K562 (cell line): ENCODE results near the gene H2BK1. TPM values are rescaled to one million over a fixed set of nuclear protein-coding genes. Genes with fewer than 3 reads are reported as not detected.
A peak's percentile ranks its signal among the peaks of the same experiment; 100 is the strongest.

Source experiments
- CBFA2T3 ChIP-seq: fragments of 450-650 bp; IDR thresholded peaks from 2 replicates; pipeline ENCODE4 v1.6.1; 2017
- CBX5 ChIP-seq: IDR thresholded peaks from 2 replicates; pipeline ENCODE4 v1.6.1; 2014; ENCODE audit warnings: low read depth, borderline replicate concordance
- CTCF ChIP-seq, 3 experiments: IDR thresholded peaks in 2 of 3; conservative IDR thresholded peaks in 1 of 3; 2 replicates each; pipeline ENCODE4 v1.5.1; 2011 to 2012; ENCODE audit warnings: low read length in 3 of 3, mild to moderate bottlenecking in 3 of 3, control low read depth in 2 of 3, improper control_type of control experiment in 1 of 3, inconsistent platforms in 1 of 3, low read depth in 1 of 3, mixed read lengths in 1 of 3, moderate library complexity in 1 of 3; ENCODE audit not compliant: insufficient read depth in 2 of 3
- DDX20 ChIP-seq: fragments of 450-650 bp; IDR thresholded peaks from 2 replicates; pipeline ENCODE4 v1.6.1; 2016; ENCODE audit warnings: missing genetic modification characterization, low read depth, mild to moderate bottlenecking, missing compliant biosample characterization, moderate library complexity
- FOXM1 ChIP-seq, 2 experiments: fragments of 450-650 bp in 1 of 2; sonication (generic) in 1 of 2; formaldehyde crosslinking in 1 of 2; IDR thresholded peaks; 2 replicates each; pipeline versions ENCODE4 v1.6.1 to v1.9.0; 2017 to 2022; ENCODE audit warnings: low read depth in 2 of 2, mild to moderate bottlenecking in 2 of 2, missing genetic modification reagents in 1 of 2, moderate library complexity in 1 of 2
- HDAC6 ChIP-seq: IDR thresholded peaks from 2 replicates; pipeline ENCODE4 v1.6.1; 2012; ENCODE audit warnings: low read depth, mild to moderate bottlenecking, control low read depth, inconsistent platforms, low read length, moderate library complexity
- HNRNPLL ChIP-seq: fragments of 200-400 bp; formaldehyde crosslinking; IDR thresholded peaks from 2 replicates; pipeline ENCODE4 v1.6.1; 2017; ENCODE audit warnings: low read length, low read depth, mild to moderate bottlenecking; ENCODE audit not compliant: poor library complexity, severe bottlenecking
- IRF2 ChIP-seq: sonication (generic); formaldehyde crosslinking; IDR thresholded peaks from 2 replicates; pipeline ENCODE4 v1.8.1; 2022; ENCODE audit warnings: mild to moderate bottlenecking, missing genetic modification reagents
- JUNB ChIP-seq: fragments of 450-650 bp; formaldehyde crosslinking; conservative IDR thresholded peaks from 2 replicates; pipeline ENCODE4 v1.4.0; 2020; ENCODE audit warnings: mild to moderate bottlenecking
- KDM1A ChIP-seq, 2 experiments: fragments of 450-650 bp; IDR thresholded peaks; 2 replicates each; pipeline ENCODE4 v1.6.1; 2016; ENCODE audit warnings: mild to moderate bottlenecking in 2 of 2
- LCOR ChIP-seq: sonication (generic); formaldehyde crosslinking; IDR thresholded peaks from 2 replicates; pipeline ENCODE4 v1.8.0; 2022; ENCODE audit warnings: mild to moderate bottlenecking, missing genetic modification reagents
- MCM7 ChIP-seq, 2 experiments: fragments of 450-650 bp; IDR thresholded peaks; 2 replicates each; pipeline ENCODE4 v1.6.1; 2016 to 2018
- MTA1 ChIP-seq: fragments of 450-650 bp; IDR thresholded peaks from 2 replicates; pipeline ENCODE4 v1.6.1; 2017; ENCODE audit warnings: borderline replicate concordance
- MXI1 ChIP-seq: IDR thresholded peaks from 2 replicates; pipeline ENCODE4 v1.6.1; 2011; ENCODE audit warnings: low read depth, mild to moderate bottlenecking, improper control_type of control experiment, low read length
- NR3C1 ChIP-seq: sonication (generic); formaldehyde crosslinking; IDR thresholded peaks from 2 replicates; pipeline ENCODE4 v1.8.1; 2022; ENCODE audit warnings: missing genetic modification reagents
- PKNOX1 ChIP-seq: fragments of 450-650 bp; IDR thresholded peaks from 2 replicates; pipeline ENCODE4 v1.6.1; 2016
- PPARD ChIP-seq: fragments of 250-450 bp; sonication (Bioruptor Pico); IDR thresholded peaks from 2 replicates; pipeline ENCODE4 v1.8.0; 2022; ENCODE audit warnings: inconsistent platforms, mild to moderate bottlenecking, moderate library complexity
- RB1 ChIP-seq: fragments of 450-650 bp; IDR thresholded peaks from 2 replicates; pipeline ENCODE4 v1.6.1; 2017; ENCODE audit warnings: low read depth, mild to moderate bottlenecking
- RBM39 ChIP-seq: fragments of 200-400 bp; formaldehyde crosslinking; optimal IDR thresholded peaks from 2 replicates; pipeline ENCODE3; 2018; ENCODE audit warnings: low read depth, low read length
- SAFB2 ChIP-seq: fragments of 200-400 bp; formaldehyde crosslinking; IDR thresholded peaks from 2 replicates; pipeline ENCODE4 v1.6.1; 2018; ENCODE audit warnings: borderline replicate concordance, low read length, low read depth, moderate library complexity; ENCODE audit not compliant: severe bottlenecking
- SRF ChIP-seq, 2 experiments: fragments of 250-450, 450-650 bp in 1 of 2; sonication (Bioruptor Pico) in 1 of 2; sonication (generic) in 1 of 2; formaldehyde crosslinking; IDR thresholded peaks; 2 replicates each; pipeline versions ENCODE4 v1.5.0 to v1.5.1; 2020 to 2022; ENCODE audit warnings: mild to moderate bottlenecking in 1 of 2, missing genetic modification reagents in 1 of 2
- SRSF3 ChIP-seq: fragments of 200-400 bp; formaldehyde crosslinking; IDR thresholded peaks from 2 replicates; pipeline ENCODE4 v1.6.1; 2016; ENCODE audit warnings: mild to moderate bottlenecking, low read length, moderate library complexity; ENCODE audit not compliant: insufficient read depth
- TAL1 ChIP-seq: fragments of 450-650 bp; IDR thresholded peaks from 2 replicates; pipeline ENCODE4 v1.6.1; 2016; ENCODE audit warnings: mild to moderate bottlenecking
- TCFL5 ChIP-seq: fragments of 250-450 bp; sonication (Bioruptor Pico); conservative IDR thresholded peaks from 2 replicates; pipeline ENCODE4 v1.6.1; 2021; ENCODE audit warnings: mild to moderate bottlenecking, moderate library complexity, matching md5 sums
- ZC3H8 ChIP-seq: fragments of 450-650 bp; IDR thresholded peaks from 2 replicates; pipeline ENCODE4 v1.6.1; 2017
- ZNF124 ChIP-seq: sonication (generic); formaldehyde crosslinking; IDR thresholded peaks from 2 replicates; pipeline ENCODE4 v1.8.1; 2022; ENCODE audit warnings: missing genetic modification reagents
- ZNF134 ChIP-seq: fragments of 250-450 bp; sonication (Bioruptor Pico); conservative IDR thresholded peaks from 2 replicates; pipeline ENCODE4 v1.4.0; 2020
- ZNF436 ChIP-seq: fragments of 250-450, 450-650 bp; sonication (Bioruptor Pico); formaldehyde crosslinking; IDR thresholded peaks from 2 replicates; pipeline ENCODE4 v1.7.0; 2020; ENCODE audit warnings: mild to moderate bottlenecking
- ZNF79 ChIP-seq: fragments of 250-450 bp; sonication (Bioruptor Pico); IDR thresholded peaks from 2 replicates; pipeline ENCODE4 v1.4.0; 2020; ENCODE audit warnings: low read depth, mild to moderate bottlenecking, moderate library complexity
- polyA plus RNA-seq, 8 experiments: library from polyadenylated mRNA; depleted of rRNA in 4 of 8; stranded (reverse) in 5 of 8; unstranded in 3 of 8; fragments of >200 nt; fragmentation: Nextera tagmentation in 2 of 8; fragmentation: Illumina TruSeq in 1 of 8; extraction: Ambion mirVana in 2 of 8; extraction: Trizol in 1 of 8; gene quantifications; 2 replicates each; pipeline versions ENCODE4 v1.2.1 to v1.2.3, GENCODE V29; 2011 to 2014; ENCODE audit warnings: inconsistent platforms in 1 of 8, missing spikeins in 1 of 8
- total RNA-seq, 7 experiments: library from RNA; depleted of rRNA in 6 of 7; stranded (reverse); fragments of >200 nt in 6 of 7; fragmentation: Illumina TruSeq in 2 of 7; extraction: Trizol in 2 of 7; gene quantifications; 2 replicates each; pipeline versions ENCODE4 v1.2.1 to v1.2.3, GENCODE V29; 2011 to 2021; ENCODE audit warnings: low replicate concordance in 1 of 7

The H2BK1 gene
- total and polyA plus RNA-seq, 9 of the 15 experiments (the other 6 are each of a cell fraction or from before 2014, with no cell fraction given) = not detected

- TF ChIP-seq TAL1 (0 out of 2 replicates have a peak, but pooled peaks have one; percentile 6), NR3C1 (CRISPR knock-in tag) (no peak), MXI1 (no peak), ZNF124 (0 out of 2 replicates have a peak, but pooled peaks have one; percentile 28), CTCF (IDR thresholded peaks at IDR 0.05 in 2 of 3, conservative IDR thresholded peaks at IDR 0.05 in 1 of 3; ENCODE audit: insufficient read depth in 2 of 3, low read depth in 1 of 3, low read length in 3 of 3) (peak; percentile 82 to 95 (median 92)), HNRNPLL (peak; percentile 23), ZNF134 (CRISPR knock-in tag) (no peak), RBM39 (no peak), JUNB (CRISPR knock-in tag) (no peak), TCFL5 (no peak), FOXM1 (IDR thresholded peaks at IDR 0.05; ENCODE audit: low read depth) (no peak), FOXM1 (CRISPR knock-in tag; IDR thresholded peaks at IDR 0.05; ENCODE audit: low read depth) (no peak), ZNF79 (no peak), RB1 (peak; percentile 93), CBX5 (no peak), IRF2 (no peak), CBFA2T3 (no peak), LCOR (CRISPR knock-in tag) (no peak), SRSF3 (no peak), KDM1A (IDR thresholded peaks at IDR 0.05) (no peak), DDX20 (tag) (no peak), ZC3H8 (no peak), PPARD (CRISPR knock-in tag) (no peak), HDAC6 (no peak), MTA1 (peak; percentile 82; the same call in 1 of the 2 replicates), SRF (CRISPR knock-in tag; IDR thresholded peaks at IDR 0.05) (no peak), ZNF436 (no peak), SAFB2 (no peak), MCM7 (IDR thresholded peaks at IDR 0.05) (0 out of 4 replicates have a peak, but pooled peaks of 1 of the 2 experiments have one; percentile 56), PKNOX1 (no peak; the same call in 1 of the 2 replicates)
Observed at GRCh38 chr7:151168003-151168786, 42.1 kb downstream of the H2BK1 start (continued).
